NCI-H2196 (cell line): Measurements from ENCODE around the gene SPATS2L.

Experiments
- DNase-seq: peaks from one replicate; lab custom pipeline; 2025; ENCODE audit not compliant: unreplicated experiment; lab: John Stamatoyannopoulos, UW

The SPATS2L gene

DNA sequence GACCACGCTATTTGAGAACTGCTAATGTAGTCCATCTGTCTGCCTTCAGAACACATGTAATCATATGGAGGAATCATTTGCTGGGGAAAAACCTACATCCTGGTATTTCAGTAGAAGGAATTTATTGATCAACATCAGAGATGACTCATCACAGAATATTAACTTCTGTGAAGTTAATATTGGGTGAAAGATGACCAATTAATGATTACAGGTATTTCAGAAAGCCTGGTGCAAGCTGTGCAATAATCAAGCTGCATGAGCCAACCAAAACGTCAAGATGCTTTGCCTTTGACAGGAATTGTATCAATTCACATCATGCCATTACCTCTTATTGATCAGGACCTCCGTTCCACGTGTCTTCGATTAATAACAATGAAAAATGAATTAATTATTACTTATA is 9.4 kb upstream of the SPATS2L start:
- no peak for DNase-seq

DNA sequence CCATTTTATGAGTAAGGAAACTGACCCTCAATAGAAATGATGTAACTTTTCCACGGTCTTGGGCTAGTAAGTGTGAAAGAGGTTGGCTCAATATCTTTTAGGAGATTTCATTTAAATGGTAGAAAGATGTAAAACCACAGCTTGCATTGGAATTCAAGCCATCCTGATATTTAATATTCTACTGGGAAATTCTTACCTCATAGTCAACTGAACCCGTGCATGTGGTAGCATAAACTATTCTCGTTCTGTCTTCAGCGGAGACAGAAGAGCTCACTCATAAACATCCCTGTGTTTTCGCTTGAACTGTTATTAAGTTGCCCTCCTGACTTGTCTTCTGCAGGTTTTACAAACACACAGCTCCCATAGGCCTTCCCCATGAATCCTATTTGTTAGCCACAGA is 8.5 kb upstream of the SPATS2L start:
- DNase-seq = no peak

DNA sequence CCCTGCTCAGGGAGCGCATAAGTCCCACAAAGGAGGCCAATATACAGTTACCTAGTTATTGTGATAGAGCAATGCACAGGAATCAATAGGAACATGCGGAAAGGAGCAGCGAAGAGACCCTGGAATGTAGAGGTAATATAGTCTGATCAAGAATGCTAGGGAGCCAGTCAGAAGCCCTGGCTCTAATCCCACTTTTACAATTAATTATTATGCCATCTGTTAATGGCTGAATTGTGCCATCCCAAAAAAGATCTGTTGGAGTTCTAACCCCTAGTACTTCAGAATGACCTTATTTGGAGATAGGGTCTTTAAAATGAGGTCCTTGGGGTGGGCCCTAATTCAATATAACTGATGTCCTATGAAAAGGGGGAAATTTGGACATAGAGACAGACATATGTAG is 7.7 kb upstream of the SPATS2L start:
- no peak for DNase-seq

DNA sequence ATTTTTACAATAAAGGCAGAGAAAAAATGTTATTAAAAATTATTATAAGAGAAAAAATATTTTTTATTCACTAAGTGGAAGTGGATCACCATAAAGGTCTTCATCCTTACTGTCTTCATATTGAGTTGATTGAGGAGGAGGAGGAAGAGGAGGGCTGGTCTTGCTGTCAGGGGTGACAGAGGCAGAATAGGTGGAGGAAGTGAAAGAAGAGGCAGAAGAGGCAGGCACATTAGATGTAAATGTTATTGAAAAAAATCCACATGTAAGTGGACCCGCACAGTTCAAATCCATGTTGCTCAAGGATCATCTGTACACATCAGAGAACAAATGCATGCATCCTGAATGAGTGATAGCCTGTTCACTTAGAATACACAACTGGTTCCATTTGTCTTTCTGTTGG is 6.4 kb upstream of the SPATS2L start:
- DNase-seq = no peak

DNA sequence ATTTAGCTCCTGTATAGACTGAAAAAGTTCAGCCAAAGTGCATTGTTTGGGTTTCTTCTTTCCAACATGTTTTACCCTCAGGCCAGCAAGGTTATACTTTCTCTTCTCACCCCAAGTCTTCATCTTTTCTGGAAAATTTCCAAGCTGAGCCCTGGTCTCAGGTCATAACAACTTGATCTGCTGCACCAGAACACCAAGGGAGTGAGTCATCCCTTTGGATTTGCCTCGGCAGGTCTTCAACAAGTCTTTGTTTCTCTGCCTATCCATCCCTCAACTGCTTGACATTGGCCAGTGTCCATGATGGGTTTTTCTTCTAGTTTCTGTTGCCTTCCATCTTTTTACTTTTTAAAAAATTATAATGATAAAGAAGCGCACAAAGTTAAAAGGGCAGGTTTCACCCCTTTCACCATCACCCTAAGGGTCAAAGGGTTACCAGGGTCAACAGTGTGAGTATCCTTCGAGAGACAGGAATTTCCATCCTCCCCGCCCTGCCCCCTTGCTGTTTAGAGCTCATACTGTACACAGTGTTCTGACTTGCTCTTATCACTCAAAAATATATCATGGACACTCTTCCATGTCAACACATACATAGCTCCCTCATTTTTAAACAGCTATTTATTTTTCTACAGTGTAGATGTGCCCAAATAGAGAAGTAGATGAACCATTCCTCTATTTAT is 5.7 kb upstream of the SPATS2L start:
- DNase-seq = no peak

DNA sequence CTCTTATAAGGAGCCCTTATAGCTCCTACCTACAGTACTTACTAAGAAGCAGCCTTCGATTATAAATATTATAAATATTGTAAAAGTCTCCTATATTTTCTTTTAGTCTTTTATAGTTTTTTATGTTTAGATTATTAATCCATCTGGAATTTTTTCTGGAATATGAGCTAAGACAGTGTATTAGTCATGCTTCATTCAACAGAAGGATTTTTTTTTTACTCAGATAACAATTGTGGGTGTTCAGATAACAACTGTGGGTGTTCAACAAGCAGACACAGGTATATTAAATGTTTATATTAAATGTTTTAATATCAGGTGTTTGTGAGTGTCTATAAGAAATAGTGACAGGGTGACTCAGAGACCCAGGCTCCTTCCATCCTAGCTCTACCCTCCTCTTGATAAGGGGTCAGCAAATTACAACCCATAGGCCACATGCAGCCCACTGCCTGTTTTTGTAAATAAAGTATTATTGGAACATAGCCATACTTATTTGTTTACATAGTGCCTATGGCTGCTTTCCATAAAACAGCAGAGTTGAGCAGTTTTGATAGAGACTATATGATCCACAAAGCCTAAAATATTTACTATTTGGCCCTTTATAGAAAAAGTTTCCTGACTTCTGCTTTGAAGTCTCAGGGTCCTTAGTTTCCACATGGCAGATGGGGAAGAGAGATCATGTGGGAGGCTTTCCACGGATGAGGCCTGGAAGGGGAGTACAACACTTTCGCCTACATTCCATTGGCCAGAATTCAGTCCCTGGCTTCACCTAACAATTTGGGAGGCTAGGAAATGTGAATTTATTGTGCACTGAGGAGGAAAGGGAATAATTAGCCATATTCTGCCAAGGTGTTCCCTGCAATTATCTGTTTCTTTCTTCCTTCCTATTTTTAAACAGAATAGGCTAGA is 4.3 kb upstream of the SPATS2L start:
- DNase-seq = no peak

DNA sequence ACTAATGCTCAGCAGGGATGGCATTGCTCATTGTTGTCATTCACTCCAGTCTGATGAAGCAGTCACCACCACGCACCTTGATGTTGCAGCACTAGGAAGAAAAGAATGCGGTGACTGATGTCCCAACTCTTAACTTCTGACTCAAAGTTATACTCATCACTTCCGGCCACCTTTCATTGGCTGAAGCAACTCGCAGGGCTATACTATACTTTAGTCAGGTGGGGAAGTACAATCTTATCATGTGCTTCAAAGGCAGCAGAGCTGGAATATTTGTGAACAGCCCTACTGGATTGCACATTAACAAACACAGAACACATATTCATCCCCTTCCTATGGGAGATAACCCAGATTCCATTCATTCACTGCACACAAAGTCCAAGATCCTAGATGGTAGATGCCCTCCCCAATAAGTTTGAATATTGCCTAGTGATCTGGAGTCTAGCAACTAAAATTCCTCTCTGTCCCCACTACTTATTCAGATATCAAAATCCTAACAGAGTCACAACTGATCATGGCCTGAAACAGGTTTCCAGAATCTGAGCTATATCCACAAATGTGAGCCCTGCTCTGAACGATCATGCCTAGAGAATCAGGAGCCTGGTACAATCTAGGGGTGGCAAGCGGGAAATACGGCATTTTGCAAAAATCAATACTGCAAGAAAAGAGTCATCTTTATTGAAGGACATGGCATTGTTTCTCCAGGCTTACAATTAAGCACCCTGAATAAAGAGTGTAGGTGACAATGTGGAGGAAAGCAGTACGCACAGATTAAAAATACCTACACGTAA is 3.4 kb upstream of the SPATS2L start:
- no peak for DNase-seq

DNA sequence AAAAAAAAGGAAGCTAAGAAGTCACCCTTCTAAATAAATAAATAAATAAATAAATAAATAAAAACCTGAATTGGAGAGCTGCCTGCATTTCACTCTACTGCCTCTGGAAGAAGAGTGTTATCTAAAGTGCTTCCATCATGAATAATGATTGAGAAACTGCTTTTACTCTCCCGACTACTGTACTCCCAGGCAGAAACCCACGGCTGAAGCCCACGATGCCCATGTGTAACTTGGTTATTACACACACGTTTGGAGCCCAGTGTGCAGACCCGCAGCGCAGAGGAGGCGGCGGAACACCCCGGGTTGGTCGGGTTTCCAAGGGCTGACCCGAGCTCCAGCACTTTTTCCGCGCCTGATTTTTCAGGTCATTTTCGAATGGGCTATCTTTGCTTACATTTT is 697 bp upstream of the SPATS2L start:
- no peak for DNase-seq

DNA sequence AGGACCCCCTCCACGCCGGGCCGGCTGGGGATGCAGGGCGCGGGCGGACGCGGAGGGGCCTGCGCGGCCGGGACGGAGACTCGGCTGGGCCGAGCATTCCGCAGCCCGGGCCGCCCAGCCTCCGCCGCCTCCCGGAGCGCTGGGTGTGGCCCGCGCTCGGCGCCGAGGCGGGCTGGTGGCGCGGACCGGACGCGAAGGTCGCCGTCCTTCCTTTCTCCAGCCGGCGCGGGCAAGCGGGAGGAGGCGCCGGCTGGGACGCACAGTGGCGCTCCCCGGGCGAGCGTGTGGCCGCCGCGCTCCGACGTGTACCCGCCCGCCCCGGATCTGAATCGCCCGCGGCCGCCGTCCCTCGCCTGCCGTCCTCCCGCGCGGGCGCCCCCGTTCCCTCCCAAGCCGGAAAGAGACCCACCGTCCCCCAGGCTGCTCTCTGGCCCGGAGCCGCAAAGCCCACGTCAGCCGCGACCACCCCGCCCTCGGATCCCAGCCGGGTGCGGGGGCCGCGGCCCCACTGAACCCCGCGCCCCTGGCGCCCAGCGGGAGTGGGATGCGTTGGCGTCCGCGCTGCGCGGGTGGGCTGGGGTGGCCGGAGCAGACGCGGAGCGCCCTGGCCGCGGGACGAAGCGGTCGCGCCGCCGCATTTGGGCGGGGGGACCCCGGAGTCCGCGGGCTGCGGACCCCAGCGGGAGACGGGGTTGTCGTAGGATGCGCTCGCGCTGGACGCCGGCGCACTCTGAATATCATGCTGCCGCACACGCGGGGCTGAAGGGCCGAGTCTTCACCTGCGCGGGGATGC is 634 bp downstream of the SPATS2L start:
- DNase-seq = peak; percentile 11

DNA sequence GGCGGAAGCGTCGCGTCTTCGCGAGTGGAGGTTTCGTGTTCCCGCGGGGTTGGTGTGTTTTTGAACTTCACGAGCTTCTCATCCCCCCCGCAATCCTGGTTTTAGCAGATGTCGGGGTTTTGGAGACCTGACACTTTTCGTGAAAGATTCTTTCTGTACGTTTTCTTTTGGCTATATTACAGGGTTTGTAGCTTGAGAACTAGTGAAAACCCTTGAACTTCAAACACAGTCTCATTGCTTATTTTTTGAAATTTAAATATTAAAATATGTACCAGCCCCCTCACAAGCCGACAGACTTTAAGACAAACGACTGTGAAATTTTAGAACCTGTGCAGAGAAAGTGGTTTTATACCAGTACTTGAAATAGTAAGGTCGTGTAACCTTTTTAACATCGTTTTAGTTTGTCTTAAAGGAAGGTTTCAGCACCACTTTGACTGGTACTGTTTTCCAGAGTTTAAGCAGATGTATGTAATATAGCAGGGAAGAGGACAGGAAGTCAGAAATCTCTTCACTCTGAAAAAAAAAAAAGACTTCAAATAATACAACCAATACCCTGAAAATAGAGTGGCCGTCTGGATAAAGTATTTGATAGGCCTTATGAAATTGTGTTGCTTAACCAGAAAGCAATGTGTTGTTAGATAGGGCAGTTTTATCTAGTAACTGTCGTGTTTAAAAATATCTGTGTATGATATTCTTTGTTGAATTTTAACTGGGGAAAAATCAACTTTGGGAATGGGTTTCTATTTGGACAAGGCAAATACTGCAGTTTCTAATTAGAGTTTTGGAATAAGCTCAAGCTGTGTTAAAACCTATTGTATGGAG is 1.4 kb downstream of the SPATS2L start:
- no peak for DNase-seq

DNA sequence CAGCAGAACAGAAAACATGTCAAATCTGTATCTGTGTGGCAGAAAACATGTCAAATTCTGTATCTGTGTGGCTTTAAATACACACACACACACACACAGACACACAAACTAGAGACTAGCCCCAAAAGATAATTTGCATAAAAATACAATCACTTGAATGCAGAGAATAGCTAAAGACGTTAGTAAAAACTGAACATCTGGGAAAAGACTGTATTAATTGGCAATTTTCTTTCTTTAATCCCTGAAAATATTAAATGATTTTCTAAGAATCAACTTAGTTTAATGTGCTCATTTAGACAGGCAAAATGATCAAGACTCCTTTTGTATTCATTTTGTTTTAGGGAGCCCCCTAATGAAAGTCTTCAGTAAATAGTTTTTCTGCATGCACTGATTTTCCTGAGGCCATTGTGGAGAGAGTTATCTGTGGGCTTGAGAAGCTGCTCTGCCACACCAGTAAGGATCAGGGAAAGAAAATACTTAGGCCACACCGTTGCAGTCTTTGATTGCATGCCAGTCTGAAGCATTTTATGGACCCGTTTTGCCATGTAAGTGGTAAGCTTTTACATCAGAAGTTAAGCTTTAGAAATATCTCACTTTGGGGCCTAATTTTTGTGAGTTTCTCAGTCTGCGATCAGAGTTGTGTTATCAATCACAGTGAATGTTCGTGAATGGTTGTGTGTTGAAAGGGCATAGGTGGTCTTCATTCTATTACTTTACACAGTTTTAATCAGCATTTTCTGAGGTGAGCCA is 2.2 kb downstream of the SPATS2L start:
- no peak for DNase-seq

DNA sequence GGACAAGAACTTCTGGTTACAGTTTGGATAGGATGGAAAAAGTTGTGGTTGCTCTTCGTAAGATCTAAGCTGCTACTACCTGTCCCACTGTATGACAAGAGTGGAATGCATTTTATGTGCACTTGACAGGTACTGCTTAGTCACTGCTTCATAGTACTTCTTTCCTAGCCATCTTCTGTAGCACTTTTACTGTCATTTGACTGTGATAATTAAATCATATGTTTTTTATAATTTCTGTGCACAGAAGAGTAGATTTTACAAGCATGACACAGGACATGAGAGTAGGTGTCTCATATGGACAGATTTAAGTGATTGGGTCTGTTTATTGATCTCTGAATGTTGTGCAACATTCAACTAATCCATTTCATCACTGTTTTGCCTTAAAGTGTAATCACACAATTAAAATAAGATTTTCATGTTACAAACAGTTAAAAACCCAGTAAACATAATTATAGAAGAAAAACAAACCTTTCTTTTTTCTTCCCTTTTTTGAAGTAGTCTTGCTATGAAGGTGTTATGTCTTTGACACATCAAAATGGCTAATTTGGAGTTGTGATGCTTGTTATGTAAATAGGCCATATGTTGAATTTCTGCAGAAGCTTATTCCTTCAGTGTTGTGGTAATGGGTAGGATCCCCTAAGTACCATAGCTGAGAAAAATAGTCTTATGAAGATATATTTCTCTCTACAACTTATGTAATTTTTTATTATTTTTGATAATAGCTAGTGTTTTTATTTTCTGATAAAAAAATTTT is 3.0 kb downstream of the SPATS2L start:
- DNase-seq = no peak

DNA sequence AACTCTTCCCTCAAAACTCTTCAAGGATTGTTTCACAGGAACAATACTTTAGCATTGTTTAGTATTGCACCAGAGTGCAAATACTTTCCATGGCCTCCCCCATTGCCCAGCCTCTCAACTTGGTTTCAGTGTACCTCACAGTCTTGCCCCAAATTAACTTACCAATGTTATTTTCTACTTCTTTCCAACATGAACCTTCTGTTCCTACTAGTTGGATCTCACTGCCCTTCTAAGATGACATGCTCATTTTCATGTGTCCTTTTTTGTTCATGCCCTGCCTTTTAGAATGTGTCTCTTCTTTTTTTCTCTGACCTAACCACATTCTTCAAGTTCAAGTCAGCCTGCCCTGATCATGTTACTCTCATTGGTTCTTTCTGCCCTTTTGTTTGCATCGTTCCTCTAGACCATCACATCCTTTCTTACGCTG is 4.1 kb downstream of the SPATS2L start:
- no peak for DNase-seq

DNA sequence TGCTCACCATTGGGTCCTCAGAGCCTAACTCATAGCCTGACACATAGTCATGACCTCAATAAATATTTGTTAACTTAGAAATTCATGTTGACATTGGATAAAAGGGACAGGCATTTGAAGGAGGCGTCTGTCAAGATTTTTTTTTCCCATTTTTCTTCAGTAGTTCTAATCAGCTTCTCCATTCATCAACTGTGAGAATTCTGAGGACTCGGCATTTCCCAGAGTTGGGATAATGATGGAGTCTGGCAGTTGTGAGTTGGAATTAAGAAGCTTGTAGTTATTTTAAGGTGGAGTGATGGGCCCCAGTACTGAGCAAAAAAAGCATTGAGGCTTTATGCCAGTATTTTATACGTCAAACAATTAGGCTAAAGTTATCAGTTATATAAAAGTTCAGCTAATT is 4.6 kb downstream of the SPATS2L start:
- no peak for DNase-seq

DNA sequence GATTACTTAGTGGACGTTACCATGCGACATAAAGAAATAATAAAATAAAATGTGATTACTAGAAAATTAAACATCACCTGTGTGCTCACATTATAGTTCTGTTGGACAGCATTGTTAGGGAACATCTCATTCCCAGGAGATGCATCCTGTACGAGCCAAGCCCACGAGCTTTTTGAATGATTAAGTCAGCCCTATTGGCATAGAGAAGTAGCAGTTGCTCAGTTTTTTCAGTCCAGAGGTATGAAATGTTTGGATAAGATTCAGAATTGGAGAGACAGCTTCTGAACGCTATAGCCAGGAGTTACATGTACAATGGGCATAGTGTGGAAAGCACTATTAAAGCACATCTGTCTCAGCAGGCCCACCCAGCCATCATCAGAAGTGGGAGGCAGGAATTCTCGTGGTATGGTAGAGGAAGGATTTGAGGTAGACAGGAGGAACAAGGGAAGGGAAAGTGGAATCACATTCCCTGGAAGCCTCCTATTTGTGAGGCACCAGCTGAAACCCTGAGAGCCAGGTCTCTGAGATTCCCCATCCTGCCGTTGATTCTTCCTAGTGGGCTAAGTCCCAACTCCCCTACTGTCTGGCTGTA is 8.6 kb downstream of the SPATS2L start:
- no peak for DNase-seq

DNA sequence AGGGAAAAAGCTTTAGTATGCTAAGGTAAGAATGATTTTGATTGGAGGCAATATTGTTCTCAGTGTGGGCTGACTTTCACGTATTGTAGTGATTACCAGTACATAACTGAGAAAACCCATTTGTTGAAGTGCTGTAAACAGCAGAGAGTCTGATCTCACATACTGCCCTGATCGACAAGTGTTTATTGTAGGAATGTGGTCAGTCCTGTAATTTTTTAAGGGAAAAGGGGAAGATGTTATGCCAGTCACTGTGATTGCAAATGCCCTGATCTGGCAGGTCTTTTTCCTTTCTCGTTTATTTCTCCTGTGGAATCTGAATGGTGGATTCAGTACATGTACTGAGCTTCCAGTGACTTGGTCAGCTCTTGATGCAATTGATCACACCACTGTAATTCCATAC is 11.5 kb downstream of the SPATS2L start:
- DNase-seq = no peak

DNA sequence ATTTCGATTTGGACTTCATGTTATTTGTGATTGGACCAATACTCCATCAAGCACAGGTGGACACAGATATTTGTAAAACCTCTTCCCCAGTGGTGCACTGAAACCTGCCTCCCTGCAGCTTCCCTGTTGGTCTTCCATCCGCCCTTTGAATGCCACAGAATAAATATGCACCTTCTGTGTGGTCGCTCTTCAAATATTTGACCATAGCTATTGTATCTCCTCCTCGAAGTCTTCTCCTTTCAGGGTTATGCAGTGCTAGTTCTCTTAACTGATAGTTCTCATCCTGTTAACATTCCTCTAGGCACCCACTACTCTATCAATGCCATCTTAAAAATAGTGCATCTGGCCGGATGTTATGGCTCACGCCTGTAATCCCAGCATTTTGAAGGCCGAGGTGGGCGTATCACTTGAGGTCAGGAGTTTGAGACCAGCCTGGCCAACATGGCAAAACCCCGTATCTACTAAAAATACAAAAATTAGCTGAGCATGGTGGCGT is 12.5 kb downstream of the SPATS2L start:
- DNase-seq = no peak
